Spleen (tissue), 11 donors: ENCODE results near the gene CSK. TPM values are rescaled to one million over a fixed set of nuclear protein-coding genes. Genes with fewer than 3 reads are reported as not detected.

Experiments
- DNase-seq: peaks from one replicate; pipeline ENCODE4 v3.0.0-alpha.2; 2020
- H3K27ac ChIP-seq, 8 donors: fragments of 200-600 bp; sonication (generic) in 7 of 8; 1 replicate in 4 of 8; 2 replicates in 4 of 8; pipeline versions ENCODE4 v1.5.0 to v1.8.0; 2016 to 2021; ENCODE audit warnings: inconsistent platforms in 4 of 8, mild to moderate bottlenecking in 4 of 8, moderate library complexity in 1 of 8
- H3K27me3 ChIP-seq, 7 donors: fragments of 200-600 bp; sonication (generic) in 6 of 7; replicated peaks in 1 of 7; 1 replicate in 4 of 7; 2 replicates in 3 of 7; pipeline versions ENCODE4 v1.5.0 to v1.8.0; 2016 to 2021; ENCODE audit warnings: inconsistent platforms in 3 of 7, mild to moderate bottlenecking in 1 of 7
- H3K36me3 ChIP-seq, 6 donors: fragments of 200-600 bp; sonication (generic) in 5 of 6; 1 replicate in 4 of 6; 2 replicates in 2 of 6; pipeline versions ENCODE4 v1.5.0 to v1.8.0; 2016 to 2021; ENCODE audit warnings: inconsistent platforms in 2 of 6
- H3K4me1 ChIP-seq, 6 donors: fragments of 200-600 bp; sonication (generic) in 5 of 6; 1 replicate in 3 of 6; 2 replicates in 3 of 6; pipeline versions ENCODE4 v1.5.0 to v1.8.0; 2016 to 2021; ENCODE audit warnings: inconsistent platforms in 3 of 6
- H3K4me3 ChIP-seq, 8 donors: fragments of 200-600 bp; sonication (generic) in 7 of 8; 1 replicate in 4 of 8; 2 replicates in 4 of 8; pipeline versions ENCODE4 v1.5.0 to v1.8.0; 2016 to 2021; ENCODE audit warnings: inconsistent platforms in 4 of 8, mild to moderate bottlenecking in 4 of 8, moderate library complexity in 2 of 8
- H3K9me3 ChIP-seq, 8 donors: fragments of 200-600 bp; sonication (generic) in 7 of 8; 1 replicate in 4 of 8; 2 replicates in 4 of 8; pipeline versions ENCODE4 v1.5.0 to v1.8.0; 2016 to 2021; ENCODE audit warnings: inconsistent platforms in 4 of 8
- POLR2A ChIP-seq, 3 donors: fragments of 450-650 bp; IDR thresholded peaks; one replicate each; pipeline ENCODE4 v1.5.1; 2017; ENCODE audit warnings: antibody characterized with exemption in 3 of 3, mild to moderate bottlenecking in 1 of 3
- POLR2AphosphoS5 ChIP-seq, 3 donors: sonication (generic); formaldehyde crosslinking; IDR thresholded peaks; one replicate each; pipeline ENCODE4 v1.5.1; 2017; ENCODE audit warnings: antibody characterized with exemption in 3 of 3
- WGBS, 5 donors: extraction: QIAGEN DNeasy Blood & Tissue Kit in 3 of 5; methylation state at CpG; one replicate each; pipeline versions ENCODE4 v1.1.5 to v1.1.7; 2013 to 2018; 5-methylcytosine and 5-hydroxymethylcytosine counted together
- intact Hi-C: fragments of 100-400 bp; cut with DNase I; formaldehyde crosslinking; loops from one replicate; pipeline ENCODE4 v1.15.0; 2023; ENCODE audit warnings: low total_unique reads
- polyA plus RNA-seq, 3 donors: library from polyadenylated mRNA; stranded (reverse); fragments of 200-250 nt; gene quantifications; one replicate each; pipeline ENCODE4 v1.2.1, GENCODE V29; 2013
- total RNA-seq, 7 donors: library from RNA; depleted of rRNA in 3 of 7; stranded (reverse); fragments of >200 nt in 3 of 7; fragmentation: NEBNext Ultra II Directional in 4 of 7; extraction: Animal tissue kit (Norgen Biotek cat#: 25700) in 4 of 7; gene quantifications; one replicate each; pipeline versions ENCODE4 v1.1.0 to v1.2.1, GENCODE V29; 2016 to 2021
- TF ChIP-seq, protein P1 (sequence below), 11 experiments: fragments of 200-600 bp in 7 of 11; fragments of 450-650 bp in 4 of 11; sonication (generic) in 4 of 11; IDR thresholded peaks in 8 of 11; conservative IDR thresholded peaks in 3 of 11; 1 replicate in 7 of 11; 2 replicates in 4 of 11; pipeline versions ENCODE4 v1.4.0 to v1.8.0; 2016 to 2021; ENCODE audit warnings: antibody characterized with exemption in 11 of 11, inconsistent platforms in 4 of 11, mild to moderate bottlenecking in 1 of 11
- donor health status: healthy with polysubstance abuse.
- donor health status: DM: no; HTN: no; CAD: no; lungs with moderate emphysema.
- donor health status: DM: no; HTN: no; CAD: no.
- donor health status: Bipolar disorder and iron deficiency.
- donor health status: healthy.
- donor health status: DM: no; HTN: no; CAD: no.
- donor health status: DM: yes; HTN: yes; CAD: no.

CSK gene
- total and polyA plus RNA-seq, 10 donors, result 121 to 281 (median 192) TPM

DNA sequence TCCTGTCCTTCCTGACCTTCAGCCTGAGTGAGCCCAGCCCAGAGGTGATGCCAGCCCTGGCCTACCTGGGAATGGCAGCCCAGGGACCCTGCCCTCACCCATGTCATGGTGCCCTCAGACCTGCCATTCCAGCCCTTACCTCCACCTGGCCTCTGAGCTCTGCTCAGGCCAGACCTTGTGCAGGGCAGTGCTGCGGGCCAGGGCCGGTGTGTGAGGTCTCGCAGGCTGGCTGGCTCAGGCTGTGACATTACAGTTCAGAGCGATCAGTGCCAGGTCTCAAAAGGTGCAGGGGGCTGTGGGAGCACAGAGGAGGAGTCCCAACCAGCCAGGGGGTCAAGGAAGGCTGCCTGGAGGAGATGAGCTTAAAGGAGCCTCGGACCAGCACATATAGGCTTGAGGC, 38.2 kb downstream of the CSK start:
- Histone ChIP-seq H3K4me1 (peaks cover 5 to 69% (median 42%) of the 10 kb centered on the region in 6 donors), H3K27ac (no peak overlapping the region), H3K36me3 (no peaks in the 10 kb centered on the region), H3K4me3 (no peak overlapping the region), H3K9me3 (no peaks in the 10 kb centered on the region), H3K27me3 (peaks cover 0 to 15% (median 0%) of the 10 kb centered on the region in 7 donors)
- no peak for TF ChIP-seq POLR2A (IDR thresholded peaks at IDR 0.05)
- TF ChIP-seq, protein P1, sequence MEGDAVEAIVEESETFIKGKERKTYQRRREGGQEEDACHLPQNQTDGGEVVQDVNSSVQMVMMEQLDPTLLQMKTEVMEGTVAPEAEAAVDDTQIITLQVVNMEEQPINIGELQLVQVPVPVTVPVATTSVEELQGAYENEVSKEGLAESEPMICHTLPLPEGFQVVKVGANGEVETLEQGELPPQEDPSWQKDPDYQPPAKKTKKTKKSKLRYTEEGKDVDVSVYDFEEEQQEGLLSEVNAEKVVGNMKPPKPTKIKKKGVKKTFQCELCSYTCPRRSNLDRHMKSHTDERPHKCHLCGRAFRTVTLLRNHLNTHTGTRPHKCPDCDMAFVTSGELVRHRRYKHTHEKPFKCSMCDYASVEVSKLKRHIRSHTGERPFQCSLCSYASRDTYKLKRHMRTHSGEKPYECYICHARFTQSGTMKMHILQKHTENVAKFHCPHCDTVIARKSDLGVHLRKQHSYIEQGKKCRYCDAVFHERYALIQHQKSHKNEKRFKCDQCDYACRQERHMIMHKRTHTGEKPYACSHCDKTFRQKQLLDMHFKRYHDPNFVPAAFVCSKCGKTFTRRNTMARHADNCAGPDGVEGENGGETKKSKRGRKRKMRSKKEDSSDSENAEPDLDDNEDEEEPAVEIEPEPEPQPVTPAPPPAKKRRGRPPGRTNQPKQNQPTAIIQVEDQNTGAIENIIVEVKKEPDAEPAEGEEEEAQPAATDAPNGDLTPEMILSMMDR (IDR thresholded peaks at IDR 0.05 in 8 of 11, conservative IDR thresholded peaks at IDR 0.05 in 3 of 11), result no peak
- TF ChIP-seq POLR2AphosphoS5 (IDR thresholded peaks at IDR 0.05), result peak in 1 of 3 donors; percentile 4
- WGBS, 5 donors, result 88 to 95% (median 93%) methylated on average over 4 to 5 of the region's 5 CpGs
- intact Hi-C loops, result no loop called here
- no peak for DNase-seq

DNA sequence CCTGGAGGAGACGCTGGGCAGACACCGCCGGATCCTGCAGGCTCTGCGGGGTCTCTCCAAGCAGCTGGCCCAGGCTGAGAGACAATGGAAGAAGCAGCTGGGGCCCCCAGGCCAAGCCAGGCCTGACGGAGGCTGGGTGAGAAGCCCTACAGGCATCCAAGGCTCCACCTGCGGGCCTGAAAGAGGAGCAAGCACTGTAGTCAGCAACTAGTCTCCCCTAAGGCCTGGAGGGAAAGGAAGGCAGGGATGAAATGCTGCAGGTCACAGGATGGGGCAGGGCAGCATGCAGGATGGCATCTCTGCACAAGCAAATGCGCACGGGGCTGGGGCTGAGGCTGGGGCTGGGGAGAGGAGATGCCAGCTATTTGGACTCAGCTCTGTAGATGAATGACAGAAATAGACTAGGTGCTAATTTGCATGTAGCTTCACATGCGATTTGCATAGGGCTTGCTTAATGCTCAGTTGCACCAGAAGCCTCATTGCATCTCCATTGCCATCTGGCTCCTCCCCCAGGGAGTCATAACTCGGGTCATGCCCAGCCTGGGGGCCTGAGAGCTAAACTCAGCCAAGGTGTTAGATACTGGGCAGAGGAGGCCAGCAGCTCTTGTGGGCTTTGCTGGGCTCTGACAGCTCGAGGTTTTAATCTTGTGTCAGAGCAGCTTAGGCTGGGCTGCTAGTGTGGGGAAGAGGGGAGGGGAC, 39.4 kb downstream of the CSK start:
- no peak for TF ChIP-seq POLR2A (IDR thresholded peaks at IDR 0.05)
- TF ChIP-seq, protein P1 (IDR thresholded peaks at IDR 0.05 in 8 of 11, conservative IDR thresholded peaks at IDR 0.05 in 3 of 11), result no peak
- no peak for TF ChIP-seq POLR2AphosphoS5 (IDR thresholded peaks at IDR 0.05)
- H3K9me3 ChIP-seq, result no peaks in the 10 kb centered on the region
- intact Hi-C loops, result no loop called here
- peaks cover 0 to 66% (median 35%) of the 10 kb centered on the region in 6 donors for H3K4me1 ChIP-seq
- H3K4me3 ChIP-seq, result peak overlapping the region in 1 of 8 donors; percentile 26
- peaks cover 0 to 26% (median 2%) of the 10 kb centered on the region in 7 donors for H3K27me3 ChIP-seq
- no peak for DNase-seq
- no peaks in the 10 kb centered on the region for H3K36me3 ChIP-seq
- WGBS, 5 donors, result 57 to 76% (median 63%) methylated on average over 10 to 11 of the region's 11 CpGs
- H3K27ac ChIP-seq, result peak overlapping the region in 1 of 8 donors; percentile 24

DNA sequence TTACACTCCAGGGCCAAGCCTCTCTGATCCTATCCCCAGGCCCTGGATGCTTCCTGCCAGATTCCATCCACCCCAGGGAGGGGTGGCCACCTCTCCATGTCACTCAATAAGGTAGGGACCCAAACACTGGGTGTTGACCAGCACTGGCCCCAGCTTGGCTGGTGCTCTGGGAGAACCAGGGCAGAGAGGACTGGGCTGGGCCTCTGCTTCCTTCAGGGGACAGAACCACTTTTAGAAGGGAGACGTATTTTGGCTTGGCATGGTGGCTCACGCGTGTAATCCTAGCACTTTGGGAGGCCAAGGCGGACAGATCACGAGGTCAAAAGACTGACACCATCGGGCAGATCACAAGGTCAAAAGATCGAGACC, 39.9 kb downstream of the CSK start:
- TF ChIP-seq, protein P1 (IDR thresholded peaks at IDR 0.05 in 8 of 11, conservative IDR thresholded peaks at IDR 0.05 in 3 of 11), result no peak
- TF ChIP-seq POLR2AphosphoS5 (IDR thresholded peaks at IDR 0.05) (no peak), POLR2A (IDR thresholded peaks at IDR 0.05) (no peak)
- no peak for DNase-seq
- intact Hi-C loops, result no loop called here
- Histone ChIP-seq H3K27ac (no peak overlapping the region), H3K9me3 (no peaks in the 10 kb centered on the region), H3K27me3 (peaks cover 0 to 31% (median 7%) of the 10 kb centered on the region in 7 donors), H3K4me1 (peaks cover 0 to 66% (median 38%) of the 10 kb centered on the region in 6 donors), H3K4me3 (no peak overlapping the region), H3K36me3 (no peaks in the 10 kb centered on the region)
- 83 to 90% (median 83%) methylated on average over 7 of the region's 7 CpGs for WGBS, 5 donors

DNA sequence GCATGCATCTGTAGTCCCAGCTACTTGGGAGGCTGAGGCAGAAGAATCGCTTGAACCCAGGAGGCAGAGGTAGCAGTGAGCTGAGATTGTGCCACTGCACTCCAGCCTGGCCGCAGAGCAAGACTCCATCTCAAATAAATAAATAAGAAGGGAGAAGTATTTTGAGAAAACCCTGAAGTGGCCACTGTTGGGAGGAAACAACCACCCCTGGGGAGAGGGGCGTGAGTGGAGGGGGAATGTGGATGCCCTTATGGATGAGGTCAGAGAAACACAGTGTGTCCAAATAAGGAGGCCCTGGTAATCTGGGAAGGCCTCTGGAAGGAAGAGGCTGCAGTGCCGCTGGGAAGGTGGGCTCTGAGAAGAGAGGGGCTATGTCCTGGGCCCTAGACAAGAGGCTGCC, 40.4 kb downstream of the CSK start:
- H3K4me1 ChIP-seq, result peaks cover 0 to 66% (median 38%) of the 10 kb centered on the region in 6 donors
- intact Hi-C loops, result no loop called here
- H3K9me3 ChIP-seq, result no peaks in the 10 kb centered on the region
- no peak for DNase-seq
- no peak overlapping the region for H3K4me3 ChIP-seq
- TF ChIP-seq POLR2AphosphoS5 (IDR thresholded peaks at IDR 0.05) (no peak), POLR2A (IDR thresholded peaks at IDR 0.05) (no peak)
- TF ChIP-seq, protein P1 (IDR thresholded peaks at IDR 0.05 in 8 of 11, conservative IDR thresholded peaks at IDR 0.05 in 3 of 11), result no peak
- 82 to 94% (median 89%) methylated on average over 4 of the region's 4 CpGs for WGBS, 5 donors
- peaks cover 0 to 36% (median 10%) of the 10 kb centered on the region in 7 donors for H3K27me3 ChIP-seq
- no peaks in the 10 kb centered on the region for H3K36me3 ChIP-seq
- H3K27ac ChIP-seq, result no peak overlapping the region
